HG03045 (cell line): ENCODE data around the gene THRB.

ENCODE experiments used
- ATAC-seq: cut with Tn5 transposase; IDR thresholded peaks from one replicate; pipeline ENCODE4 v1.9.1; 2021; ENCODE audit warnings: mild to moderate bottlenecking, moderate library complexity; ENCODE audit not compliant: unreplicated experiment

Gene THRB

GRCh38 chr3:24385012-24385615 lies 109.5 kb downstream of the THRB start:
- no peak for ATAC-seq

DNA sequence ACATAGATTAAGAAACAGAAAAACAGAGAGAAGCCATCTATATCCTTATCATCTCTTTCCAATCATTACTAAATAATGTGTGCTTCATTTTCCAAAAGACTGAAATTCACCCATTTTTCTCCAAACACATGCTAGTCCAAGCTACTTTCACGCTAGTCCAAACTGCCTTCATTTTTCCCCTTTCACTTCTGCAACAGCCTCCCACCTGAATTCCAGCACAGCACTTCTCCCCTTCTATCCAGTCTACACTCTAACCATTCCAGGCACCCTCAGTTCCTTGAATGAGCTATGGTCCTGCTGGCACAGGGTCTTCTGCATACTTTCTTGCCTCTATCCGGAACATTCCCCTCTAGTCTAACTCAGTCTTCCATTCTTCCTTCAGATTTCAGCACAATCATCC lies 112.0 kb downstream of the THRB start:
- no peak for ATAC-seq

DNA sequence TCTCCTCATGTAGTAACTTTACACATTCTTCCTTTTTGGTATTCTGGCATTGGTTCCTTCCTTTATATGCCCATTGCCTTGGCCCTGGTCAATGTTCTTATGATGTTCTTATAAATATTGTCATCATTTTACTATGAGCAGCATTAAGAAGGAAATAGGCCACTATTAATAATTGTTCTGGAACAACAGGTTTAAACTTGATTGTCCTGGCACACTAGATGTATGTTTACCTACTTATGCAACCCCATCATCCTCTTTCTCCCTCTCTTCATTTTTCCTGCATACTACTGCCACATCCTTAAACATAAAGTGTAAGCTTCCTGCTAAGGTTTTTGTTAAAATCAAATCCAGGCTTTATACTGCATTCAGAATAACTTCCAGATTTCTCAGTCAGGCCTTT lies 114.7 kb downstream of the THRB start:
- no peak for ATAC-seq

GRCh38 chr3:24378313-24378712 lies 116.3 kb downstream of the THRB start:
- ATAC-seq: no peak

GRCh38 chr3:24377218-24377993 lies 117.2 kb downstream of the THRB start:
- ATAC-seq: no peak

GRCh38 chr3:24375947-24376384 lies 118.7 kb downstream of the THRB start:
- no peak for ATAC-seq

- ATAC-seq: no peak
Observed at GRCh38 chr3:24374801-24375200, 119.8 kb downstream of the THRB start.

DNA sequence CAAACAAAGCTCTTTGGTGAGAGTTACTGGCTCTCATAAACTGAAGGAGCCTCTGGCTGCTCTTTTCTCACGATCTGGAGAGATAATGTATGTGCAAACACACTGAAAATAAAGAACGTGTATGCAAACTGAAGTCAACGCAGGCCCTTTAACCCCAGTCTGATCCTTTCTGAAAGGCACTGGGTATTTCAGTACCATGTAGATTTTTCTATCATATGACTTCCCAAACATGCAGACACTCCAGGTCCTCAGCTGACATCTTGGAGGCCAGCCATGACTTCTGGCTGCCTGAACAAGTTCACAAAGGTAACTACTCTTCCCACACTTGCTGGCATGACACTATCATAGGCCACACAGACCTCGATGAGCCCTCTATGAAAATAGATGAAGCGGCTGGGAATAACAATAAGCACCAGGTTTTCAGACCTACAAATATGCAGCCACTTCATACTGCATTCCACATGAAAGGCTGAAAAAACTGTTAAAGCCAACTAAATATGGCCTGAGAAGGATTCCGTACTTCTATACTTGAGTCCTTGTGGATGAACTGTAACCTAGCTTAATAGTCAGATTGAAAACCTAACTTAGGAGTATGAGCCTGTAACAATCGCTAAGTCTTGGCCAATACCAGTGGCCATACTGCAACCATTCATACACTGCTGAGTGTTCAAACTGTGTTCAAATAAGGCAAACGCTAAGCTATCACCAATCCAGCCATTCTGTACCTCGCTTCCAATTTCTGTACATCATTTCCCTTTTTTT lies 121.3 kb downstream of the THRB start:
- no peak for ATAC-seq

DNA sequence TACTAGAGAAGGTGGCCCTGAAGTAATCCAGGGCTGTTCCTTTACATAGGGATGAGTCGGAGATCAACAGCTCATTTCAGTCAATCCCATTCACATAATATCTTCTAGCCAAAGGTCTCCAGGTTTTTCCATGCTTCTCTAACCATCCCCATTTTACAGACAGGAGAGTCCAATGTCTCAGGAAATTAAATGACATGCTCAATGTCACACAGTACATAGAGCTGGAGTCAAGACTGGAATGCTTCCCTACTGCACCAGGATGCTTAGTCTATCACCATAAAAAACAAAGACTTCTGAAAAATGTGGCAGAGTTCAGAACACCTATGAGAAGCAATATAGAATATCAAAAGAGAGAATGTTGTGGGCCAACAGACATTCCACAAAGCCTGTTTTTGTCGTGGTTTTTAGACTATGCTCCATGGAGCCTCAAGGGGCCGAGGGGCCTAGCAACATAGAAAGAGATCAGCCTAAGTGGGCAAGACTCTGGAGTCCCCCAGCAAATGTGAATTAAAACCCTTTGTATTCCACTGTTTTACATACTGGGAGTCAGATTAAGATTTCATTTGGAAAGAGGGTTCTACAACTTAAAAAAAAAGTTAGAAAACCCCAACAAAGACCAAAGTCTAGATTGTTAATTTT lies 122.0 kb downstream of the THRB start:
- no peak for ATAC-seq

- no peak for ATAC-seq
Observed at GRCh38 chr3:24370352-24371090, 124.1 kb downstream of the THRB start.

DNA sequence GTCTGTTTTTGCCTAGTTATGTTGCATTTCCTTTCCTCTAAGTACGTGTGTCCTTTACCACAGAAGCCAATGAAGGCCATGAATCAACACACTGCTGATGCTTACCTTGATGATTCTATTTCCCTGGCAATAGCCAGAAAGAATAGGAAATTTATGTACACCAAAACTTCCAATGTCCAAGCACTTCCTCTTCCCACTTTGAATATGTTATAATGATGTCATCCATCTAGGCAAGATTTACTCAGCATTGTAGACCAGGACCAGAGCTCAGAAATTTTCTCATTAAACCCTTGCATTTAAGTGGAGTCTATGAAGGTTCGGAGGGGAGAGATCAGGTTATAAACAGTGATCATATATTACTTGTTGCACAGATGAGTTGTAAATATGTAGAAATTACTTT lies 126.0 kb downstream of the THRB start:
- ATAC-seq: no peak

GRCh38 chr3:24367664-24368264 lies 126.9 kb downstream of the THRB start:
- no peak for ATAC-seq

GRCh38 chr3:24367216-24367615 lies 127.4 kb downstream of the THRB start:
- no peak for ATAC-seq

GRCh38 chr3:24365168-24365567 lies 129.5 kb downstream of the THRB start:
- ATAC-seq: no peak

GRCh38 chr3:24364359-24364758 lies 130.3 kb downstream of the THRB start:
- no peak for ATAC-seq

- no peak for ATAC-seq
Observed at GRCh38 chr3:24363242-24363641, 131.4 kb downstream of the THRB start.

DNA sequence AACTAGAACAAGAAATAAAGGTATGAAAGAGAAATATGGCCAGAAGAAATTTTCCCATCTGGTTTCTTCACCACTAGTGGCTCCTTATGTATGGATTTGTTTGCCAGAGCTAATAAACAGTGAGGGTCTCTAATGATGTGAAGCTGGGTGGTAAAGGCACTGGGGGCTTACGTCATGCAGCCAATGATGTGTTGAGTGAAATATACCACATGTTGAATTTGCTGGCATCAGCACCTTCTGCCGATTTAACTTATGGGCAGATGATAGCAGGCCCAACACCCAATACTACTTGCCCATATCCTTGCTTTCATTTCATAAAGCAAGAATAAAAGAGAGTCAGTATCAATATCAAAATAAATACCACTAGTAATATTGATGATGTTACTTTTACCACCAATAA lies 133.0 kb downstream of the THRB start:
- ATAC-seq: no peak

- no peak for ATAC-seq
Observed at GRCh38 chr3:24360957-24361356, 133.7 kb downstream of the THRB start.

GRCh38 chr3:24359645-24360462 lies 134.8 kb downstream of the THRB start:
- no peak for ATAC-seq
